GM18520 (cell line): ENCODE measurements around the gene PTK7.

Experiments used
- ATAC-seq: cut with Tn5 transposase; IDR thresholded peaks from one replicate; pipeline ENCODE4 v1.9.1; 2021; ENCODE audit not compliant: unreplicated experiment

Gene PTK7

GRCh38 chr6:43142101-43142500 lies 66.0 kb downstream of the PTK7 start:
- ATAC-seq: no peak

DNA sequence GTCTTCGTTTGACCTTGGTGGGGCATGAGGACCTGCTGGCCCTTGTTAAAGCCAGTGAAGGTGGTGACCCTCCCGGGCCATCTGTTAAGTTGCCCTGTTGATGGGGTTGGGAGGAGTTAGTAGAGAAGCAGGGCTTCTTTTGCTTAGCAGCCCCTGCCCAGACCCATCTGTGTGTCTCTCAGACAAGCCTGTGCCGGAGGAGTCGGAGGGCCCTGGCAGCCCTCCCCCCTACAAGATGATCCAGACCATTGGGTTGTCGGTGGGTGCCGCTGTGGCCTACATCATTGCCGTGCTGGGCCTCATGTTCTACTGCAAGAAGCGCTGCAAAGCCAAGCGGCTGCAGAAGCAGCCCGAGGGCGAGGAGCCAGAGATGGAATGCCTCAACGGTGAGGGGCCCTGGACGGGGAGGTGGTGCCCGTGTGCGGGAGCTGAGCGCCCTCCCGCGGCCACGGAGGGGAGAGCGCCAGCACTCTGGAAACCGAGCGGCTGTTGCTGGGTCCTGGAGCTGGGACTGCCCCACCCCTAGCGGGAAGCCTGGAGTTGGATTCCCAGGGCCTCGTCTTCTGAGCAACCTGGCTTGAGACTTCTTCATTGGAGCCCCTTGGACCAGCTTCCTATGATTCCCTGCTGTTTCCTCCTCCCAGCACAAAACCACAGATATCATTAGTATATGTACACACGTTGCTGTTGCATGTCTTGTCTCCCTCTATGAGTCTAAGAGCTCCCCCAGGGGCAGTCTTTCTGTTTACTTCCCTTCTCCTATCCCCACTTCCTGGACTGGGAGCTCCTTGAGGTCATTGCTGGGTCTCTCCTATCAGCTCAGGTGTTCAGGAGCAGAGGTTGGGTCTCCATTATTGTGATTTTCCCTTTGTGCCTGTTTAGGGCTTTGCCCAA lies 67.4 kb downstream of the PTK7 start:
- ATAC-seq: no peak

- no peak for ATAC-seq
These were observed 68.8 kb downstream of the PTK7 start for GRCh38 chr6:43144879-43145278.

DNA sequence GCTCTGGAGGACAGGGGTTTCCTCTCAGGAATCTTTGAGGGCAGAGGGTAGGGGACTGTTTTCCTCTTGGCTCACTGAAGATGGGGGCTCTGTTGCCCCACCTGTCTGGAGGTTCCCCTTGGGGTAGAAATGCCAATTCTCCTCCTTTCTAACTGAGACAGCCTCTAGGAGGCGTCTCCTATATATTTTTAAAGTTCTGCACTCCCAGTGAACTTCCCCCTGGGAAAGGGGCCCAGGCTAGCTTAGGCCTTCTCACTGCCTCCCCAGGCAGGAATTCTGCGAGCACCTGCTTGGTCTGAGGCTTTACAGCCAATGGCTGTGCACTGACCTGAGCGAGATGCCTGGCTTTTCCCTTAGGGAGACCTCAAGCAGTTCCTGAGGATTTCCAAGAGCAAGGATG lies 70.1 kb downstream of the PTK7 start:
- no peak for ATAC-seq

- ATAC-seq: no peak
These were observed 70.9 kb downstream of the PTK7 start for GRCh38 chr6:43146709-43147688.

DNA sequence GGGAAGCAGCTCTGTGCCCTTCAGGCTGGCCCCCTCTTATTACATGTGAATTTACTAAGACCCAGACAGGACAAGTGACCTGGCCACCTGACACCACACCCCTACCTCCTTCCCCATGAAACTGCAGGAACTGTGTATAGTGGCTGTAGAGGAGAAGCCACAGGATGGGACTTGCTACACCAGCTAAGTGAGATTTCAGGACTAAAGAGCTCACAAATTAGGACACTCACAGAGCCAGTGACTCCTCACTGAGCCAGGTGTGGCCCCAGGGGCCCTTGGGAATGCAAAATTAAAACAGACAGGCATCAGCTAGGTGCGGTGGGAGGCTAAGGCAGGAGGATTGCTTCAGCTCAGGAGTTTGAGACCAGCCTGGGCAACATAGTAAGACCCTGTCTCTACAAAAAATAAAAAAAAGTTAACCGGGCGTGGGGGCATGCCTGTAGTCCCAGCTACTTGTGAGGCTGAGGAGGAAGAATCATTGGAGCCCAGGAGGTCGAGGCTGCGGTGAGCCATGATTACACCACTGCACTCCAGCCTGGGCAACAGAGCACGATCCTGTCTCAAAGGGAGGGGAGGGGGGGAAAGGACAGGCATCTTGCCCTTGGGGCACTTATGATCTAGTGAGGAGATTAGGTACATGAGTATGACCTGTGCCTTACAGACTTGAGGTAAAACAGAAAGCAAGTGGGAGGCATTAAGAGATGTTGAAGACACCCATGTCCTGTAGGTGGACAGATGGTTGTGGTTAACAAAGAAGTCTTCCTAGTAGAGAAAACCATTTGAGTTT lies 71.8 kb downstream of the PTK7 start:
- ATAC-seq: no peak

GRCh38 chr6:43149265-43149664 lies 73.2 kb downstream of the PTK7 start:
- ATAC-seq: no peak

DNA sequence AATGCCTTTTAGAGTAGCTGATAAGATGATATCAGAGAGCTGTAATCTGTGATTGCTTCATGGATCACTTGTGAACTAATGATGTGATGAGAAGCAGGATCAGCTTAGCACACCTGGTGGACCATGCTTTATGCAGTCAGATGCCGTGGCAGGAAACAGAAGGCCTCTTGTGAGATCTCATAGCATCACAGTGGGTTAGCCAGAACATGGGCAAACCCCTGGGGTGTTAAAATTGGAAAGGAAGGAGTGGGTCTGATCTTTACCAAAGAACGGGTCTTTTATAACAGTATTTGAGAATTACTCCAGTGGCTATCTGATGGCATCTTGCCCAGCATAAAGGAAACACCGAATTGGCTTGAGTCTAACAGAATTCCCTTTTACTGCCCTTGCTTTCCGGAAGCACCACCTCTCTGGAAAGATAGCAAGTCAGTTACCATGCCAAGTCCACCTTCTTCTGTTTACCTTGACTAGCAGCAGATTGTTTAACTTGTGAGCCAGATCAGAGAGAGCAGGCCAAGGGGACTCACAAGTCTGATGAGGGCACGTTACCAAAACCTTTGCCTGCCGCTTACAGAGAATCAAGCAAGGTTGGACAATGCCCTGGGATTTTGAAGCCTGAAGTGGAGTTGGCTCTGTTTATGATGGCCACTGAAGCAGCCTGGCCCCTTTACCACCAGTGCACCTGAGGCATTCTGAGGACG lies 74.1 kb downstream of the PTK7 start:
- no peak for ATAC-seq

DNA sequence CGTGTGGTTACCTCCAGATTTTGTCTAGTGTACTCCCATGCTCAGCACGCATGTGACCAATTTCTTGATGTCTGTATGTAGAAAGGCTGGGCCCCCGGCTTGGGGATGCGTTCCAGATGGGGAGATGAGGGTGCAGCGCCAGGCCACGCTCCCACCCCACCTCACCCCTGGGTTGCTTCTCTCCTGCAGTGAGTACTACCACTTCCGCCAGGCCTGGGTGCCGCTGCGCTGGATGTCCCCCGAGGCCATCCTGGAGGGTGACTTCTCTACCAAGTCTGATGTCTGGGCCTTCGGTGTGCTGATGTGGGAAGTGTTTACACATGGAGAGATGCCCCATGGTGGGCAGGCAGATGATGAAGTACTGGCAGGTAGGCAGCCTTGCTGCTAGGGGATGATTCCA lies 83.5 kb downstream of the PTK7 start:
- ATAC-seq: no peak

GRCh38 chr6:43163899-43164298 lies 87.8 kb downstream of the PTK7 start:
- ATAC-seq: no peak

DNA sequence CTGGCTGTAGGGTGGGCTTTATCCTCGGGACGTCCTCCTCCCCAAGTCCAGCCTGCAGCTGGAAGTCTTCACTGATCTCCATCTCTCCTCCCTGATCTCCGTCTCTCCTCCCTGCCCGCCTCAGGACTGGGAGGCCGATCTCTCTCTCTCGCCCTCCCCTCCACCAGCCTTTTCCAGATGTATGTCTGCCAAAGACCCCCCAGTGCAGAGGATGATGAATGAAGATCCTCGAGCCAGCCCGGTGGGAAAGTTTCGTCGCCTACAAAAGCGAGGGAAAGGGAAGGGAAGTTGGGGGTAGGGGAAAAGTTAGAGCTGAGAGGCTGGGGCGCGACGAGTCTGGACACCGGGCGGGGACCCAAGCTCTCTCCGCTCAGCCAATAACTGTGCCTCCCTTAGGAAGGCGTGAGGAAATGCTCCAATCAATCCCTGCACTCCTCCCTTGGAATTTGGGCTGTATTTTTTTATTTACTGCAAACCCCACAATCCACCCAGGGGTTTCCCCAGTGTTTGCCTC lies 94.4 kb downstream of the PTK7 start:
- no peak for ATAC-seq

GRCh38 chr6:43170931-43171706 lies 95.0 kb downstream of the PTK7 start, which contains the start of gene SRF:
Gene SRF, plus strand, starts transcription at chr6:43171269. Its CDS starts 388 bp downstream, at chr6:43171657.
- peak; percentile 37 for ATAC-seq

DNA sequence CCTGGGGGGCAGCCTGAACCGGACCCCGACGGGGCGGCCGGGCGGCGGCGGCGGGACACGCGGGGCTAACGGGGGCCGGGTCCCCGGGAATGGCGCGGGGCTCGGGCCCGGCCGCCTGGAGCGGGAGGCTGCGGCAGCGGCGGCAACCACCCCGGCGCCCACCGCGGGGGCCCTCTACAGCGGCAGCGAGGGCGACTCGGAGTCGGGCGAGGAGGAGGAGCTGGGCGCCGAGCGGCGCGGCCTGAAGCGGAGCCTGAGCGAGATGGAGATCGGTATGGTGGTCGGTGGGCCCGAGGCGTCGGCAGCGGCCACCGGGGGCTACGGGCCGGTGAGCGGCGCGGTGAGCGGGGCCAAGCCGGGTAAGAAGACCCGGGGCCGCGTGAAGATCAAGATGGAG lies 95.6 kb downstream of the PTK7 start:
- ATAC-seq: no peak

GRCh38 chr6:43172104-43173007 lies 96.2 kb downstream of the PTK7 start:
- no peak for ATAC-seq

- no peak for ATAC-seq
These were observed 97.6 kb downstream of the PTK7 start for GRCh38 chr6:43173591-43174262.

- ATAC-seq: peak; percentile 46
These were observed 98.4 kb downstream of the PTK7 start for GRCh38 chr6:43174263-43175112.
